Measurements from ENCODE around the gene CD22.

The CD22 gene

GRCh38 chr19:35294859-35295791 is 33.9 kb upstream of the CD22 start:
- Histone ChIP-seq H3K4me3 (ENCODE audit: insufficient read depth, low read length, poor library complexity, severe bottlenecking) (no peak overlapping the region), H3K4me2 (ENCODE audit: low read depth, low read length, poor library complexity, severe bottlenecking) (peak overlapping the region; percentile 46)
- TF ChIP-seq EZH2phosphoT487 (conservative IDR thresholded peaks at IDR 0.05; ENCODE audit: low read length) (0 out of 2 replicates have a peak, but pooled peaks have one; percentile 4), CTCF (IDR thresholded peaks at IDR 0.05; ENCODE audit: insufficient read depth, low read length, poor library complexity, severe bottlenecking) (no peak)

DNA sequence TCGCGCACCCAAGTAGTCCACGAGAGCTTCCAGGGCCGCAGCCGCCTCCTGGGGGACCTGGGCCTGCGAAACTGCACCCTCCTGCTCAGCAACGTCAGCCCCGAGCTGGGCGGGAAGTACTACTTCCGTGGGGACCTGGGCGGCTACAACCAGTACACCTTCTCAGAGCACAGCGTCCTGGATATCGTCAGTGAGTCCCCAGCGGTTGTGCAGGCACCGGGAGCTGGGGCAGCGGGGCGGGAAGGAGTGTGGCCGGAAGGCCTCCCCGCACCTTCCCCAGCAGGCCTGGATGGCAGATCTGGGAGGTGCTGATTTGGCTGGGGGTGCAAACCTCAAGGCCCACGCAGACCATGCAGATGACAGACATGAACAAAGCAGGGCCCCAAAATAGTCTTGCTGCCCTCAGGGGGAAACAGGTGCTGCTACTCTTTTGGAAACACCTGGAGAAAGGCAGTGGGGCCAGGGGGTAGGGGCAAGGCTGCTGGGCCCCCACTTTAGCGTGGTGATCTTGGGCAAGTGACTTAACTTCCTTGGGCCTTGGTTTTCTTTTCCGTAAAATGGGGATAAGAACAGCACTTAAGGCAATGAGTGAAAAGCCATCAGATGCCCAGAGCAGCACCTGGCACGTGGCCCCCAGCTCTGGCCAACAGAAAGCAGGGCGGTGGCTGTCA is 33.1 kb upstream of the CD22 start:
- Histone ChIP-seq H3K9me3 (ENCODE audit: insufficient read depth, low read length) (no peaks in the 10 kb centered on the region), H3K4me3 (ENCODE audit: insufficient read depth, low read length, poor library complexity, severe bottlenecking) (no peak overlapping the region), H2AFZ (ENCODE audit: low read depth, low read length, severe bottlenecking) (no peak overlapping the region), H3K27me3 (ENCODE audit: low read length) (no peaks in the 10 kb centered on the region), H3K9ac (ENCODE audit: low read length) (peak overlapping the region; percentile 39), H3K4me2 (ENCODE audit: low read depth, low read length, poor library complexity, severe bottlenecking) (peak overlapping the region; percentile 46), H3K36me3 (ENCODE audit: low read length) (no peaks in the 10 kb centered on the region), H3K27ac (ENCODE audit: low read depth, low read length) (peak overlapping the region; percentile 87), H3K9me2 (replicated peaks; ENCODE audit: insufficient read depth, low read length) (no peaks in the 10 kb centered on the region), H3K79me2 (ENCODE audit: insufficient read depth, low read length) (no peaks in the 10 kb centered on the region), H3F3A (ENCODE audit: insufficient read depth) (peaks cover 33% of the 10 kb centered on the region), H4K20me1 (ENCODE audit: low read depth, low read length) (no peaks in the 10 kb centered on the region)
- TF ChIP-seq CTCF (IDR thresholded peaks at IDR 0.05; ENCODE audit: insufficient read depth, low read length, poor library complexity, severe bottlenecking), result no peak
- 0 out of 2 replicates have a peak, but pooled peaks have one; percentile 90 for TF ChIP-seq EZH2phosphoT487 (conservative IDR thresholded peaks at IDR 0.05; ENCODE audit: low read length)

More at GRCh38 chr19:35294859-35295791, 33.9 kb upstream of the CD22 start:
- Histone ChIP-seq H3K9me3 (ENCODE audit: insufficient read depth, low read length) (no peaks in the 10 kb centered on the region), H3K9ac (ENCODE audit: low read length) (peak overlapping the region; percentile 20), H4K20me1 (ENCODE audit: low read depth, low read length) (no peaks in the 10 kb centered on the region), H2AFZ (ENCODE audit: low read depth, low read length, severe bottlenecking) (no peak overlapping the region), H3K27ac (ENCODE audit: low read depth, low read length) (peak overlapping the region; percentile 87), H3K79me2 (ENCODE audit: insufficient read depth, low read length) (no peaks in the 10 kb centered on the region), H3K36me3 (ENCODE audit: low read length) (no peaks in the 10 kb centered on the region), H3K27me3 (ENCODE audit: low read length) (no peaks in the 10 kb centered on the region), H3K9me2 (replicated peaks; ENCODE audit: insufficient read depth, low read length) (no peaks in the 10 kb centered on the region), H3F3A (ENCODE audit: insufficient read depth) (peaks cover 33% of the 10 kb centered on the region)

DNA sequence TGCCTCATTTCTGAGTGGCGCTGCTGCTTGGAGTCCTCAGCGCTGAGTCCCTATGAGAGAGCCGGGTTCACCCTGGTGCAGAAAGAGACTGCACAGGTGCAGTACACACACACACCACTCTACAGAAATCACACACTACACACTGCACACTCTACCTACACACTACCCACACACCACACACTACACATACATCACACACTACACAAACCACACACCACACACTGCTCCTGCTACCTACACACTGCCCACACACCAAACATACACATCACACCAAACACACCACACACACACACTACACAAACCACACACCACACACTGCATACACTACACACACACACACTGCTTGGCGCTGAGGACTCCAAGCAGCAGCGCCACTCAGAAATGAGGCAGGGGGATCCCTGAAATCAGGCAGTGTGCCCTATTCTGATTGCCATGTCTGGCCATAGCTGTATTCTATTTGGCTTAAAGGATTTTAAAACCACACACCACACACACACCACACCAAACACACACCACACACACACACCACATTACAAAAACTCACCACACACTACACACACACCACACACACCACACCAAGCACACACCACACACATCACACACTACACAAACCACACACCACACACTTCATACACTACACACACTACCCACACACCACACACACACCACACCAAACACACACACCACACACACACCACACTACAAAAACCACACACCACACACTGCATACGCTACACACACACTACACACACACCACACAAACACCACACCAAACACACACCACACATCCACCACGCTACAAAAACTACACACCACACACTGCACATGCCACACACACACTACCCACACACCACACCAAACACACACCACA is 32.1 kb upstream of the CD22 start:
- H3K9me3 ChIP-seq (ENCODE audit: insufficient read depth, low read length), result no peaks in the 10 kb centered on the region
- H4K20me1 ChIP-seq (ENCODE audit: low read depth, low read length), result no peaks in the 10 kb centered on the region
- peak overlapping the region; percentile 39 for H3K9ac ChIP-seq (ENCODE audit: low read length)
- no peaks in the 10 kb centered on the region for H3K36me3 ChIP-seq (ENCODE audit: low read length)
- no peaks in the 10 kb centered on the region for H3K27me3 ChIP-seq (ENCODE audit: low read length)
- no peak overlapping the region for H2AFZ ChIP-seq (ENCODE audit: low read depth, low read length, severe bottlenecking)
- no peaks in the 10 kb centered on the region for H3K9me2 ChIP-seq (replicated peaks; ENCODE audit: insufficient read depth, low read length)
- H3K4me2 ChIP-seq (ENCODE audit: low read depth, low read length, poor library complexity, severe bottlenecking), result peak overlapping the region; percentile 46
- TF ChIP-seq CTCF (IDR thresholded peaks at IDR 0.05; ENCODE audit: insufficient read depth, low read length, poor library complexity, severe bottlenecking) (no peak), EZH2phosphoT487 (conservative IDR thresholded peaks at IDR 0.05; ENCODE audit: low read length) (no peak)
- no peak overlapping the region for H3K4me3 ChIP-seq (ENCODE audit: insufficient read depth, low read length, poor library complexity, severe bottlenecking)
- no peaks in the 10 kb centered on the region for H3K79me2 ChIP-seq (ENCODE audit: insufficient read depth, low read length)
- peaks cover 33% of the 10 kb centered on the region for H3F3A ChIP-seq (ENCODE audit: insufficient read depth)
- peak overlapping the region; percentile 87 for H3K27ac ChIP-seq (ENCODE audit: low read depth, low read length)

All from SU-DHL-6 (cell line).